ENCODE data around the gene SMPX.

- TF ChIP-seq CTCF (IDR thresholded peaks at IDR 0.05; ENCODE audit: low read depth, low read length, poor library complexity, severe bottlenecking) (no peak), EZH2phosphoT487 (IDR thresholded peaks at IDR 0.05; ENCODE audit: borderline replicate concordance, low read length) (no peak)
Observed at GRCh38 chrX:21741364-21741763, 16.6 kb downstream of the SMPX start.
